Sigmoid colon (tissue), 7 donors: ENCODE data around the gene WNT6. TPM values are rescaled to one million over a fixed set of nuclear protein-coding genes. Genes with fewer than 3 reads are reported as not detected.

Experiments used
- DNase-seq: peaks from one replicate; pipeline ENCODE4 v3.0.0-alpha.2; 2019
- H3K27ac ChIP-seq, 4 donors: fragments of 200-600 bp; sonication (generic); one replicate each; pipeline ENCODE4 v1.5.1; 2016 to 2019; ENCODE audit warnings: mild to moderate bottlenecking in 1 of 4
- H3K27me3 ChIP-seq, 3 donors: fragments of 200-600 bp; sonication (generic); one replicate each; pipeline ENCODE4 v1.5.1; 2019; ENCODE audit warnings: mild to moderate bottlenecking in 1 of 3
- H3K36me3 ChIP-seq, 4 donors: fragments of 200-600 bp; sonication (generic); one replicate each; pipeline ENCODE4 v1.5.1; 2016 to 2019
- H3K4me1 ChIP-seq, 4 donors: fragments of 200-600 bp; sonication (generic); one replicate each; pipeline ENCODE4 v1.5.1; 2017 to 2019
- H3K4me3 ChIP-seq, 4 donors: fragments of 200-600 bp; sonication (generic); one replicate each; pipeline ENCODE4 v1.5.1; 2017 to 2019; ENCODE audit warnings: mild to moderate bottlenecking in 2 of 4, moderate library complexity in 1 of 4
- H3K9me3 ChIP-seq, 4 donors: fragments of 200-600 bp in 3 of 4; sonication (generic) in 3 of 4; one replicate each; pipeline versions ENCODE4 v1.5.1 to v1.6.1; 2013 to 2019
- EP300 ChIP-seq, 4 donors: sonication (generic); formaldehyde crosslinking; IDR thresholded peaks; one replicate each; pipeline ENCODE4 v1.6.1; 2017; ENCODE audit warnings: antibody characterized with exemption in 4 of 4
- POLR2A ChIP-seq, 2 donors: fragments of 450-650 bp; IDR thresholded peaks; one replicate each; pipeline ENCODE4 v1.6.1; 2016; ENCODE audit warnings: antibody characterized with exemption in 2 of 2, mild to moderate bottlenecking in 2 of 2, moderate library complexity in 2 of 2
- POLR2AphosphoS5 ChIP-seq, 4 donors: sonication (generic); formaldehyde crosslinking; IDR thresholded peaks; one replicate each; pipeline ENCODE4 v1.6.1; 2017; ENCODE audit warnings: antibody characterized with exemption in 4 of 4
- WGBS, 2 donors: extraction: QIAGEN DNeasy Blood & Tissue Kit; methylation state at CpG; one replicate each; pipeline ENCODE4 v1.1.7; 2013; 5-methylcytosine and 5-hydroxymethylcytosine counted together
- intact Hi-C: fragments of 100-400 bp; cut with DNase I; formaldehyde crosslinking; loops from one replicate; pipeline ENCODE4 v1.15.1; 2023
- polyA plus RNA-seq, 3 donors: library from polyadenylated mRNA; stranded (reverse); fragments of 200-250 nt; gene quantifications; one replicate each; pipeline ENCODE4 v1.2.3, GENCODE V29; 2013
- total RNA-seq, 4 donors: library from RNA; depleted of rRNA; stranded (reverse); fragments of >200 nt; gene quantifications; one replicate each; pipeline ENCODE4 v1.1.0, GENCODE V29; 2016
- TF ChIP-seq, protein P1 (sequence below), 4 experiments: fragments of 450-650 bp in 3 of 4; fragments of 200-600 bp in 1 of 4; IDR thresholded peaks; one replicate each; pipeline ENCODE4 v1.5.1; 2016 to 2019; ENCODE audit warnings: antibody characterized with exemption in 4 of 4, mild to moderate bottlenecking in 3 of 4, moderate library complexity in 2 of 4
- donor health status: healthy with polysubstance abuse.
- donor health status: Bipolar disorder and iron deficiency.
- donor health status: healthy.

WNT6 gene
- total and polyA plus RNA-seq, 7 donors: 1.5 to 3.9 (median 2.9) TPM; not detected in 2

DNA sequence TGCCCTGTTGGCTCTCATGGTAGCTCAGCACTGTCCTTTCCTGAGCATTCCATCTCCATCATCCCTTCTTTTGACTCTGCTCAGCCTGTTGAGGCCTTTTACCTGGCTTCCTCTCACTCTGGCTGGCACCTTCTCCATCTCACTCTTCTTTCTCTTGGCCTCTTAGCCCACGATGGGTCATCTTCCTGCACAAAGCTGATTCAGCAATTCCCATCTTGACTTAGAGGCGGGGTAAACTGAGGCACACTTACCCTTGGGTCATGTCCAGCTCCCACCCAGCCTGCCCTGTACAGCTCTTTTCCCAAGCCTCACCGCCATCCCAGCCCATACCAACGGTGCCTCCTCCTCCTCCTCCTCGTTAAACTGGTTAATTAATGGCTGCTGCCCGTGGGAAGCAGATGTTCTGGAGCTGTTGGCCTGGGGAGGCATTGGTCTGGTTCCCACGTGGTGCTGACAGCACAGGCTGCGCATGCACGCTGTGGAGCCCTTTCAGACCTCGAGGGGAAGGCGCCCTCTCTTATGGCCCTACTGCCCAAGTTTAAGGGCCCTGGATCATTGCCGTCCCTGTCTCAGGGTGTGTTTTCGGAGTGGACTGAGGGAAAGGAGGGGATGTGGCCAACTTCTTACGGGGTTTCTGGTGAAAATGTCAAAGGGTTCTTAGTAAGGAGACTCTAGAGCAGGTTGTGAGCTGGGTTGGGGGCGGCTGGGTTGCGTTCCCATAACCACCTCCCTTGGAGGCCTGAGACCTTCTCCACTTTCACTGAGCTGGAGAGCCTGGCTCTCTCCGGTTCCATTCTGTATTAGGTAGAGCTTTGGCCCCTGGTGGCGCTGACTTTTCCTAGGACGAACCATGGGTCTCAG lies 31.9 kb downstream of the WNT6 start:
- no peak for DNase-seq
- Histone ChIP-seq H3K4me1 (peaks cover 0 to 14% (median 11%) of the 10 kb centered on the region in 4 donors), H3K4me3 (no peak overlapping the region), H3K9me3 (no peaks in the 10 kb centered on the region), H3K36me3 (no peaks in the 10 kb centered on the region), H3K27ac (no peak overlapping the region), H3K27me3 (peaks cover 31 to 47% (median 32%) of the 10 kb centered on the region in 3 donors)
- TF ChIP-seq POLR2A (IDR thresholded peaks at IDR 0.05): no peak
- no peak for TF ChIP-seq POLR2AphosphoS5 (IDR thresholded peaks at IDR 0.05)
- TF ChIP-seq EP300 (IDR thresholded peaks at IDR 0.05): no peak
- TF ChIP-seq, protein P1, sequence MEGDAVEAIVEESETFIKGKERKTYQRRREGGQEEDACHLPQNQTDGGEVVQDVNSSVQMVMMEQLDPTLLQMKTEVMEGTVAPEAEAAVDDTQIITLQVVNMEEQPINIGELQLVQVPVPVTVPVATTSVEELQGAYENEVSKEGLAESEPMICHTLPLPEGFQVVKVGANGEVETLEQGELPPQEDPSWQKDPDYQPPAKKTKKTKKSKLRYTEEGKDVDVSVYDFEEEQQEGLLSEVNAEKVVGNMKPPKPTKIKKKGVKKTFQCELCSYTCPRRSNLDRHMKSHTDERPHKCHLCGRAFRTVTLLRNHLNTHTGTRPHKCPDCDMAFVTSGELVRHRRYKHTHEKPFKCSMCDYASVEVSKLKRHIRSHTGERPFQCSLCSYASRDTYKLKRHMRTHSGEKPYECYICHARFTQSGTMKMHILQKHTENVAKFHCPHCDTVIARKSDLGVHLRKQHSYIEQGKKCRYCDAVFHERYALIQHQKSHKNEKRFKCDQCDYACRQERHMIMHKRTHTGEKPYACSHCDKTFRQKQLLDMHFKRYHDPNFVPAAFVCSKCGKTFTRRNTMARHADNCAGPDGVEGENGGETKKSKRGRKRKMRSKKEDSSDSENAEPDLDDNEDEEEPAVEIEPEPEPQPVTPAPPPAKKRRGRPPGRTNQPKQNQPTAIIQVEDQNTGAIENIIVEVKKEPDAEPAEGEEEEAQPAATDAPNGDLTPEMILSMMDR (IDR thresholded peaks at IDR 0.05): no peak
- WGBS, 2 donors: 64 to 72% methylated on average over 19 of the region's 19 CpGs
- intact Hi-C loops: no loop called here

DNA sequence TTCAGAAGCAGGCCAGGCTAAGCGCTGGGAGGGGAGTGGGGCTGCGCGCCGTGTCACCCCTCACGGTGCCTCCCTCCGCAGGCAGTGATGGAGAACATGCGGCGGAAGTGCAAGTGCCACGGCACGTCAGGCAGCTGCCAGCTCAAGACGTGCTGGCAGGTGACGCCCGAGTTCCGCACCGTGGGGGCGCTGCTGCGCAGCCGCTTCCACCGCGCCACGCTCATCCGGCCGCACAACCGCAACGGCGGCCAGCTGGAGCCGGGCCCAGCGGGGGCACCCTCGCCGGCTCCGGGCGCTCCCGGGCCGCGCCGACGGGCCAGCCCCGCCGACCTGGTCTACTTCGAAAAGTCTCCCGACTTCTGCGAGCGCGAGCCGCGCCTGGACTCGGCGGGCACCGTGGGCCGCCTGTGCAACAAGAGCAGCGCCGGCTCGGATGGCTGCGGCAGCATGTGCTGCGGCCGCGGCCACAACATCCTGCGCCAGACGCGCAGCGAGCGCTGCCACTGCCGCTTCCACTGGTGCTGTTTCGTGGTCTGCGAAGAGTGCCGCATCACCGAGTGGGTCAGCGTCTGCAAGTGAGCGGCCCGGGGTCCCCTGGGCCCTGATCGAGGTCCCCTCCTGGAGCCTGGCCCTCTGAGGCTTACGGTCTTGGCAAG lies 33.2 kb downstream of the WNT6 start:
- Histone ChIP-seq H3K4me3 (peak overlapping the region in 3 of 4 donors; percentile 22 to 39 (median 37)), H3K27me3 (peaks cover 42 to 61% (median 46%) of the 10 kb centered on the region in 3 donors)

DNA sequence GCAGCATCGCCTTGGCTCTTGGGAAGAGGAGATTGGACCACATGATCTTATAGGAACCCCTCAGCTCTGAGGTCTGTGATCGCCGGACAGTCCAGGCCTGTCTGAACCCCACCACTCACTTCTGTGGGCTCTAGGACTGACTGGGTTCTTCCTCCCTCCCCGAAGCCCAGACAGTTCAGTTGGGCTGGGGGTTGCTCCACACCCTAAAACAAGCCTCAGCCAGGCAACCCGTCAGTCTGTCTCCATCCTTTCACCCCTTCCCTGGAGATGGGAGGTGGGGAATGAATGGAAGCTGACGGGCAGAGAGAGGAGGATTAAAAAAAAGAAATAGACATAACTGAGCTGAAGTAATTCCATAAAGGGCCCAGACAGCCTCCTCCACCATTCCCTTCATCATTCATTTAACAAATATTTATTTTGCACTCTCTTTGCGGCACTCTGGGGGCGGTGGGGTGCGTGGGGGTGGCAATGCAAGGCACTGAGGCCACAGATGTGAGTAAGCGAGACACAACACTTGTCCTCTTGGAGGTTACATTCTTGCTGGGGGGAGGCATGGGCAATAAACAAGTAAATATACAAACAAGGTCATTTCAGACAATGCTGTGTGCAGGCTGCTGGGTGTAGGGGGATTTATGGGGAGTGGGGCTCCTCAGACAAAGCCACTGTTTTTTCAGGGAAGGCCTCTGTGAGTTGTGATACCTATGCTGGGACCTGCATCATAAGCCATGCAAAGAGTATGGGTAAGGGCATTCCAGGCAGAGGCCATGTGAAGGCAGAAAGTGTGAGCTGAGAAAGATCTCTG lies 33.9 kb downstream of the WNT6 start:
- Histone ChIP-seq H3K9me3 (no peaks in the 10 kb centered on the region), H3K4me1 (peaks cover 0 to 34% (median 31%) of the 10 kb centered on the region in 4 donors), H3K27me3 (peaks cover 42 to 68% (median 53%) of the 10 kb centered on the region in 3 donors), H3K36me3 (no peaks in the 10 kb centered on the region), H3K4me3 (peak overlapping the region in 3 of 4 donors; percentile 22 to 39 (median 37)), H3K27ac (no peak overlapping the region)
- DNase-seq: no peak
- intact Hi-C loops: no loop called here
- TF ChIP-seq EP300 (IDR thresholded peaks at IDR 0.05) (no peak), POLR2AphosphoS5 (IDR thresholded peaks at IDR 0.05) (no peak), POLR2A (IDR thresholded peaks at IDR 0.05) (no peak)
- TF ChIP-seq, protein P1 (IDR thresholded peaks at IDR 0.05): no peak
- WGBS, 2 donors: 47 to 52% methylated on average over 10 of the region's 10 CpGs

More for the DNA sequence above, 33.2 kb downstream of the WNT6 start:
- H3K27ac ChIP-seq: no peak overlapping the region
- H3K9me3 ChIP-seq: no peaks in the 10 kb centered on the region
- intact Hi-C loops: no loop called here
- H3K4me1 ChIP-seq: peaks cover 0 to 27% (median 24%) of the 10 kb centered on the region in 4 donors
- no peaks in the 10 kb centered on the region for H3K36me3 ChIP-seq
- TF ChIP-seq, protein P1 (IDR thresholded peaks at IDR 0.05): peak in 1 of 4 experiments; percentile 14
- TF ChIP-seq POLR2AphosphoS5 (IDR thresholded peaks at IDR 0.05): no peak
- WGBS, 2 donors: 1 to 2% methylated on average over 72 of the region's 72 CpGs
- DNase-seq: no peak

DNA sequence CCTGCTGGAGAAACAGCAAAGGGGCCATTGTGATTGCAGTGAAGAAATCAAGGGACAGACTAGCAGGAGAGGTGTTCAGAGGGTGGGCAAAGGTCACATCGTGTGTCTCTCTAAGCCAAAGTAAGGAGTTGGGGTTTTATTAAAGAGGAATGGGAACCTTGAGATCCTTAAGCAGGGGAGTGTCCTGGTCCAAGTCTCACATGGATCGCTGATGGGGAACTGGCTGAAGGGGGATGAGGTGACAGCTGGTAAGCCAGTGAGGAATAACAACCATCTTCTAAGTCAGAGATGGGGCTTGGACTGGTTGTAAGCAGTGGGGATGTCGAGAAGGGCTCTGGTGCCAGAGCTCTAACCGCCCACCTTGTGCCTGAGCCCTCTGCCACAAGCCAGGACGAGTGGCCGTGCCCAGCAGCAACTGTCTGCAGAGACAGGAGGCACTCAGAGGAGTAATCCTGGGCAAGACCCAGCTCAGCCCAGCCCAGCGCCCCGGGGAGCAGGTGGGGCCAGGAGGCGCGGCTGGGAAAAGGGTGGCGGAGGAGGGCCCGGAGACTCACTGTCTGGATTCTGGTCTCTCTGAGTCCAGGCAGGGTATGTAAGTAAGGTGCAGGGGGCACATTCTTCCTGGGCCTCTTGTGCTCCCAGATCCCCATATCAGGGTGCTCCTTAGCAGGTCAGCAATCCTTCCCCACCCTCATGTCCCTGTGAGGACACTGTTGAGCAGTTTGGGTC lies 34.7 kb downstream of the WNT6 start:
- Histone ChIP-seq H3K27ac (no peak overlapping the region), H3K4me1 (peaks cover 0 to 37% (median 33%) of the 10 kb centered on the region in 4 donors), H3K36me3 (no peaks in the 10 kb centered on the region), H3K9me3 (no peaks in the 10 kb centered on the region), H3K4me3 (no peak overlapping the region), H3K27me3 (peaks cover 42 to 76% (median 59%) of the 10 kb centered on the region in 3 donors)
- TF ChIP-seq, protein P1 (IDR thresholded peaks at IDR 0.05): no peak
- 36 to 69% methylated on average over 12 of the region's 12 CpGs for WGBS, 2 donors
- DNase-seq: no peak
- intact Hi-C loops: no loop called here
